Fibroblast of lung (primary cell): ENCODE data around the gene ARHGAP42. TPM values are rescaled to one million over a fixed set of nuclear protein-coding genes. Genes with fewer than 3 reads are reported as not detected.
A peak's percentile ranks its signal among the peaks of the same experiment; 100 is the strongest.

Experiments
- DNase-seq, 2 donors: peaks; one replicate each; pipeline versions ENCODE4 v3.0.0 to v3.0.0-alpha.2; 2010; ENCODE audit warnings: low read depth in 2 of 2
- H2AFZ ChIP-seq: 2 replicates; pipeline ENCODE4 v1.5.1; 2012; ENCODE audit warnings: low read length, control low read depth, inconsistent platforms
- H3K27ac ChIP-seq: 2 replicates; pipeline ENCODE4 v1.5.1; 2011; ENCODE audit warnings: low read length, control low read depth; ENCODE audit not compliant: insufficient read depth
- H3K27me3 ChIP-seq: 2 replicates; pipeline ENCODE4 v1.5.1; 2011; ENCODE audit warnings: mild to moderate bottlenecking, low read length; ENCODE audit not compliant: control insufficient read depth, insufficient read depth
- H3K36me3 ChIP-seq: 2 replicates; pipeline ENCODE4 v1.5.1; 2011; ENCODE audit warnings: low read length; ENCODE audit not compliant: control insufficient read depth, insufficient read depth
- H3K4me1 ChIP-seq: 2 replicates; pipeline ENCODE4 v1.5.1; 2011; ENCODE audit warnings: low read length; ENCODE audit not compliant: control insufficient read depth, insufficient read depth; ENCODE audit errors: extremely low read depth
- H3K4me2 ChIP-seq: 2 replicates; pipeline ENCODE4 v1.5.1; 2011; ENCODE audit warnings: low read length, control low read depth; ENCODE audit not compliant: insufficient read depth; ENCODE audit errors: extremely low read depth
- H3K4me3 ChIP-seq, 4 experiments: fragments of 200-600 bp in 1 of 4; sonication (generic) in 1 of 4; replicated peaks in 1 of 4; 2 replicates each; pipeline ENCODE4 v1.5.1; 2011 to 2016; ENCODE audit warnings: low read length in 4 of 4, low read depth in 3 of 4, mild to moderate bottlenecking in 3 of 4, control low read depth in 2 of 4, inconsistent platforms in 1 of 4, mixed read lengths in 1 of 4; ENCODE audit not compliant: insufficient read depth in 1 of 4; ENCODE audit errors: control extremely low read depth in 1 of 4
- H3K79me2 ChIP-seq: 2 replicates; pipeline ENCODE4 v1.5.1; 2012; ENCODE audit warnings: mild to moderate bottlenecking, low read length, inconsistent platforms; ENCODE audit not compliant: control insufficient read depth, insufficient read depth
- H3K9ac ChIP-seq: 2 replicates; pipeline ENCODE4 v1.5.1; 2011; ENCODE audit warnings: mild to moderate bottlenecking, low read length, control low read depth; ENCODE audit not compliant: insufficient read depth
- H3K9me3 ChIP-seq: 2 replicates; pipeline ENCODE4 v1.5.1; 2012; ENCODE audit warnings: low read depth, low read length; ENCODE audit not compliant: control insufficient read depth, insufficient read depth
- H4K20me1 ChIP-seq: 2 replicates; pipeline ENCODE4 v1.5.1; 2011; ENCODE audit warnings: low read length; ENCODE audit not compliant: control insufficient read depth, insufficient read depth; ENCODE audit errors: extremely low read depth
- CTCF ChIP-seq, 2 donors: IDR thresholded peaks in 1 of 2; conservative IDR thresholded peaks in 1 of 2; 1 replicate in 1 of 2; 2 replicates in 1 of 2; pipeline ENCODE4 v1.5.1; 2011 to 2012; ENCODE audit warnings: low read length in 2 of 2, control low read depth in 1 of 2, inconsistent platforms in 1 of 2, low read depth in 1 of 2, mild to moderate bottlenecking in 1 of 2
- EZH2 ChIP-seq: IDR thresholded peaks from 2 replicates; pipeline ENCODE4 v1.5.1; 2012; ENCODE audit warnings: low read length, control low read depth, mild to moderate bottlenecking; ENCODE audit errors: missing control alignments
- polyA plus RNA-seq, 2 donors: library from polyadenylated mRNA; depleted of rRNA in 1 of 2; stranded (reverse) in 1 of 2; unstranded in 1 of 2; fragments of >200 nt; gene quantifications; 2 replicates each; pipeline ENCODE4 v1.2.1, GENCODE V29; 2011 to 2012; ENCODE audit warnings: missing spikeins in 1 of 2
- total RNA-seq: library from RNA; depleted of rRNA; stranded (reverse); fragments of >200 nt; gene quantifications from 2 replicates; pipeline ENCODE4 v1.2.1, GENCODE V29; 2014

The ARHGAP42 gene
- total and polyA plus RNA-seq, 2 donors (not counting 1 experiment from before 2014, with no cell fraction given) = 8.0 to 13.4 TPM

DNA sequence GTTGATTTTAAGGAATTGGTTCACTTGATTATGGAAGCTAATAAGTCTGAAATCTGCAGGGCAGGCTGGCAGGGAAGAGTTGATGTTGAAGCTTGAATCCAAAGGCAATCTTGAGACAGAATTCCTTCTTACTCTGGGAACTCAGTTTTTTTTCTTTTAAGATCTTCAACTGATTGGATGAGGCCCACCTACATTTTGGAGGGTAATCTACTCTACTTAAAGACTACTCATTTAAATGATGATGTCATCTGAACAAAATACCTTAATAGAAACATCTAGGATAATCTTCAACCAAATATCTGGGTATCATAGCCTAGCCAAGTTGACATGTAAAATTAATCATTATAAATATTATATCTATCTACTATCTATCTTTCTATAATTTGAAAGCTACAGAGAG is 279.3 kb downstream of the ARHGAP42 start:
- Histone ChIP-seq H3K9ac (no peak overlapping the region), H3K9me3 (no peaks in the 10 kb centered on the region), H2AFZ (no peak overlapping the region), H3K4me2 (no peak overlapping the region), H4K20me1 (no peaks in the 10 kb centered on the region), H3K79me2 (no peaks in the 10 kb centered on the region), H3K4me1 (no peaks in the 10 kb centered on the region), H3K27ac (no peak overlapping the region), H3K4me3 (no peak overlapping the region), H3K27me3 (no peaks in the 10 kb centered on the region), H3K36me3 (no peaks in the 10 kb centered on the region)
- TF ChIP-seq CTCF (conservative IDR thresholded peaks at IDR 0.05 in 1 of 2, IDR thresholded peaks at IDR 0.05 in 1 of 2; ENCODE audit: low read depth in 1 of 2, low read length in 2 of 2) = no peak
- no peak for TF ChIP-seq EZH2
- DNase-seq = no peak

DNA sequence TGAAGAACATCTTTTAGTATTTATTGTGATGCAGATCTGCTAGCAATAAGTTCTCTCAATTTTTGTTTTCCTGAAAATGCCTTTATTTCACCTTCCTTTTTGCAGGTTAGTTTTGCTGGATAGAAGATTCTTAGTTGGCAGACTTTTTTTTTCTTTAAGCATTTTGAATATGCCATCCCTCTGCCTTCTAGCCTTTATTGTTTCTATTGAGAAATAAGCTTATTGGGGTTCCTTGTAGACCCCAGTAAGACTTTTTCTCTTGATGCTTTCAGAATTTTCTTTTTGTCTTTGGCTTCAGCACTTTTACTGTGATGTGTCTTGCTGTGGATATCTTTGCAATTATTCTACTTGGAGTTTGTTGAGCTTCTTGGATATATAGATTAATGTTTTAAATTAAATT is 281.9 kb downstream of the ARHGAP42 start:
- no peaks in the 10 kb centered on the region for H3K79me2 ChIP-seq
- H3K9me3 ChIP-seq = no peaks in the 10 kb centered on the region

DNA sequence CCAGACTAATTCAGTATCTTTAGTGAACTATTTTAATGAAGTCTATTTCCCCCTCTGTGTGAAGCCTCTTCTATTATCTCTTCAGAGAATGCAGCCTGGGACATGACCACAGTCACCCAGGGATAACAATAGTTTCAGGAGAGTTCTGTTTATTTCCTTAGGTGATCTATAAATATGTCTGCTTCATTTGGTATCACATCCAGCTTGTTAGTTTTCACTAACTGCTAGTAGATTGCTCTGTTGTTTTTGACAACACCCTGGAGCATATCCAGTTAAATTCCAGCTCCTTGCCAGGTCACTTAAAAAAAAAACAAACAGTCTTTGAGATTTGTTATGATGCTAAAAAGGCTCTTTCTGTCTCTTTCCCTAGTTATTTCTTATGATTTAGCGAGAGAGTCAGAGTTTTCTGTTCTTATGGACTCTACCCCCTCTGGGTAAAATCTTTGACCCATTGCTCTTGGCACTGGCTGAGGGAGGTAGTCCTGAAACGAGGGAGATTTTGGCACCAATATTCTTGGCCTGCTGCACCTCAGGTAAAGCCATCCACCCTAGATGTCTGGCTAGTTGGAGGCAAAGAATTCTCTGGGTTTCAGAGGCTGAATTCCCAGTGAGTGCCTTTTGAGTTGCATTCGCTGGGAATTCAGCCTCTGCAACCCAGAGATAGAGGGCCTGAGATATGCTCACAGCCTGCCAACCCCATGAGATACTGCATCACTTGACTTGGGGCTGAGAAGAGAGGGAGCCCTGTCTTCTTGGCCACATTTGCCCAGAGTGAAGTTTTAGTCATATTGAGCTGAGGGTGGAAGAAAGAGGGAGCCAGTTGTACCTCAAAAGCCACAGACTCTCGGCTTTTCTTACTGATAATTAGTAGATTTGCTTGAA is 283.4 kb downstream of the ARHGAP42 start:
- no peaks in the 10 kb centered on the region for H3K4me1 ChIP-seq
- H3K4me3 ChIP-seq = no peak overlapping the region
- H3K79me2 ChIP-seq = no peaks in the 10 kb centered on the region
- no peaks in the 10 kb centered on the region for H3K27me3 ChIP-seq
- no peaks in the 10 kb centered on the region for H3K36me3 ChIP-seq
- H4K20me1 ChIP-seq = no peaks in the 10 kb centered on the region
- no peak overlapping the region for H3K27ac ChIP-seq
- H3K4me2 ChIP-seq = no peak overlapping the region
- peak in 1 of 2 donors; percentile 11 for DNase-seq
- TF ChIP-seq CTCF (conservative IDR thresholded peaks at IDR 0.05 in 1 of 2, IDR thresholded peaks at IDR 0.05 in 1 of 2; ENCODE audit: low read depth in 1 of 2, low read length in 2 of 2) (no peak), EZH2 (no peak)
- no peaks in the 10 kb centered on the region for H3K9me3 ChIP-seq
- H2AFZ ChIP-seq = no peak overlapping the region
- H3K9ac ChIP-seq = no peak overlapping the region

More for the DNA sequence above, 281.9 kb downstream of the ARHGAP42 start:
- no peak overlapping the region for H3K9ac ChIP-seq
- H2AFZ ChIP-seq = no peak overlapping the region
- H3K4me3 ChIP-seq = no peak overlapping the region
- no peaks in the 10 kb centered on the region for H3K4me1 ChIP-seq
- no peak overlapping the region for H3K27ac ChIP-seq
- H4K20me1 ChIP-seq = no peaks in the 10 kb centered on the region
- TF ChIP-seq EZH2 (no peak), CTCF (conservative IDR thresholded peaks at IDR 0.05 in 1 of 2, IDR thresholded peaks at IDR 0.05 in 1 of 2; ENCODE audit: low read depth in 1 of 2, low read length in 2 of 2) (no peak)
- no peaks in the 10 kb centered on the region for H3K36me3 ChIP-seq
- H3K4me2 ChIP-seq = no peak overlapping the region
- no peak for DNase-seq
- H3K27me3 ChIP-seq = no peaks in the 10 kb centered on the region
